ENCODE results near the gene GULP1. TPM values are rescaled to one million over a fixed set of nuclear protein-coding genes. Genes with fewer than 3 reads are reported as not detected.

GULP1 gene
- total and polyA plus RNA-seq, 10 of the 15 experiments (the other 5 are each of a cell fraction or from before 2014, with no cell fraction given) = 0.02 to 1.3 (median 0.15) TPM; not detected in 5

GRCh38 chr2:188385857-188386256 is 94.2 kb downstream of the GULP1 start (continued):
- no peak for TF ChIP-seq SKIL (IDR thresholded peaks at IDR 0.05; ENCODE audit: low read depth, poor library complexity, severe bottlenecking)

GRCh38 chr2:188388831-188389230 is 97.2 kb downstream of the GULP1 start:
- Histone ChIP-seq H3K9me3 (replicated peaks; ENCODE audit: control insufficient read depth, insufficient read depth, low read length) (no peaks in the 10 kb centered on the region), H3K27ac (ENCODE audit: control insufficient read depth, insufficient read depth) (no peak overlapping the region), H3K79me2 (ENCODE audit: control insufficient read depth, insufficient read depth, low read length) (no peaks in the 10 kb centered on the region), H3K4me2 (ENCODE audit: control insufficient read depth, insufficient read depth) (no peak overlapping the region), H3K36me3 (ENCODE audit: control insufficient read depth in 2 of 2, insufficient read depth in 2 of 2, low read length in 1 of 2) (no peaks in the 10 kb centered on the region), H2AFZ (ENCODE audit: control insufficient read depth, low read depth, low read length) (no peak overlapping the region), H3K27me3 (replicated peaks in 1 of 2; ENCODE audit: control insufficient read depth in 2 of 2, insufficient read depth in 2 of 2, low read length in 1 of 2) (no peaks in the 10 kb centered on the region), H3K4me3 (no peak overlapping the region), H4K20me1 (ENCODE audit: control insufficient read depth, insufficient read depth) (no peaks in the 10 kb centered on the region), H3K4me1 (ENCODE audit: control insufficient read depth, insufficient read depth, low read length) (no peaks in the 10 kb centered on the region), H3K9ac (ENCODE audit: control insufficient read depth, insufficient read depth, low read length) (no peak overlapping the region)
- ATAC-seq (no peak), FAIRE-seq (no peak), DNase-seq (ENCODE audit: low read depth, low spot score) (no peak)
- intact Hi-C loops (cut with micrococcal nuclease; ENCODE audit: unreplicated experiment) = no loop called here
- ChIA-PET POLR2A (no interaction called here), CTCF (no interaction called here), SMC1A (ENCODE audit: uncharacterized antibody, unreplicated experiment) (interaction anchor here (0.6 kb wide), 1 partner anchor 425 kb away, joined by 3 read pairs; no protein-coding TSS in a partner anchor), RAD21 (ENCODE audit: unreplicated experiment) (no interaction called here)
- TF ChIP-seq YY1 (IDR thresholded peaks at IDR 0.05; ENCODE audit: low read depth, low read length) = no peak
- TF ChIP-seq REST (IDR thresholded peaks at IDR 0.05; ENCODE audit: low read depth, low read length) = no peak
- TF ChIP-seq CHD2 (IDR thresholded peaks at IDR 0.05; ENCODE audit: borderline replicate concordance, low read depth, low read length) = no peak
- TF ChIP-seq PAX8 (IDR thresholded peaks at IDR 0.05) = no peak
- in situ Hi-C loops (cut with MboI) = no loop called here
- BruUV-seq (replicated peaks) = no TSS peak
- 39% methylated on average over 3 of the region's 3 CpGs for WGBS (ENCODE audit: insufficient coverage, insufficient replicate concordance, low lambda C conversion rate, missing lambda C conversion rate)
